Measurements from ENCODE around the gene RIPOR3. TPM values are rescaled to one million over a fixed set of nuclear protein-coding genes. Genes with fewer than 3 reads are reported as not detected.

RIPOR3 gene
- polyA plus RNA-seq, 1 donor from 2014 or later = not detected

DNA sequence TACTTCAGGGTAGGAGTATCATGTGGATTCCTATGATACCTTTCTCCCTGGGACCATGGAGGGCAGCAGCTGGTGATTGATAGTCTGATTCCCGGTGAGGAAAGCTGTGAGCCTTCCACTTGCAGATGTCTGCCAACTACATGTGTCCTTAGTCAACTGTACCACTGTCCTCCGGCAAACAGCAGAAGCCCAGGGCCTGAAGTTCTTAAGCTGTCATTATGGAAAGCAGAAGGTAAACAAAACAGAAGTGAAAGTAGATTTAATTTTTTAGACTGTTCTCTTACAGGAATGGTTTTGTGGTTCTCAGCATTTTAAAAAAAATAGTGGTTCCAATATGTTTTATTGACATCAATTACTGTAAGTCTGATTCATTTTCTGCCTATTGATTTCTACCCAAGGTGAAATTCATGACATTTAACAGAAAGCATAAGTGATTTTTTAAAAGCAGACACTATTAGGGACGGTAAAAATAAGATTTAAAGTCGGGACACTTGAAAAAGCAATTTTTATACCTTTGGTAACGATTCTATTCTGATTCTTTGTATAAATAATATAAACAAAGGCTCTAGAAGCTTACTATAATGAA is 144.5 kb downstream of the RIPOR3 start:
- TF ChIP-seq SMC3 (conservative IDR thresholded peaks at IDR 0.05; ENCODE audit: poor library complexity) (no peak), POLR2AphosphoS5 (IDR thresholded peaks at IDR 0.05) (no peak), CTCF (IDR thresholded peaks at IDR 0.05; ENCODE audit: poor library complexity, severe bottlenecking) (no peak), RAD21 (conservative IDR thresholded peaks at IDR 0.05) (no peak), REST (IDR thresholded peaks at IDR 0.05; ENCODE audit: borderline replicate concordance) (no peak), MXI1 (conservative IDR thresholded peaks at IDR 0.05; ENCODE audit: poor library complexity, severe bottlenecking) (no peak), TAF1 (IDR thresholded peaks at IDR 0.05; ENCODE audit: low read depth) (no peak), EZH2 (IDR thresholded peaks at IDR 0.05; ENCODE audit: borderline replicate concordance, insufficient read depth, low read length, poor library complexity, severe bottlenecking) (no peak), EP300 (conservative IDR thresholded peaks at IDR 0.05; ENCODE audit: poor library complexity, severe bottlenecking) (no peak)
- no peaks in the 10 kb centered on the region for H3K9me3 ChIP-seq (ENCODE audit: low read length)
- no peak overlapping the region for H3K4me2 ChIP-seq (ENCODE audit: low read length)
- H3K27me3 ChIP-seq (ENCODE audit: insufficient read depth, low read depth, low read length) = no peaks in the 10 kb centered on the region
- no peak overlapping the region for H2AFZ ChIP-seq (ENCODE audit: low read depth, low read length)
- no peaks in the 10 kb centered on the region for H3F3A ChIP-seq (ENCODE audit: insufficient read depth, low read length, poor library complexity, severe bottlenecking)
- no peaks in the 10 kb centered on the region for H3K36me3 ChIP-seq (ENCODE audit: insufficient read depth, low read length)
- H3K79me2 ChIP-seq (replicated peaks; ENCODE audit: insufficient read depth, low read length) = peaks cover 19% of the 10 kb centered on the region
- H3K4me3 ChIP-seq (ENCODE audit: low read length) = no peak overlapping the region
- H4K20me1 ChIP-seq (ENCODE audit: insufficient read depth) = no peaks in the 10 kb centered on the region
- no peak overlapping the region for H3K9ac ChIP-seq (ENCODE audit: low read length)
- no peaks in the 10 kb centered on the region for H3K9me2 ChIP-seq (ENCODE audit: insufficient read depth, low read length)
- H3K27ac ChIP-seq (ENCODE audit: low read length) = no peak overlapping the region

DNA sequence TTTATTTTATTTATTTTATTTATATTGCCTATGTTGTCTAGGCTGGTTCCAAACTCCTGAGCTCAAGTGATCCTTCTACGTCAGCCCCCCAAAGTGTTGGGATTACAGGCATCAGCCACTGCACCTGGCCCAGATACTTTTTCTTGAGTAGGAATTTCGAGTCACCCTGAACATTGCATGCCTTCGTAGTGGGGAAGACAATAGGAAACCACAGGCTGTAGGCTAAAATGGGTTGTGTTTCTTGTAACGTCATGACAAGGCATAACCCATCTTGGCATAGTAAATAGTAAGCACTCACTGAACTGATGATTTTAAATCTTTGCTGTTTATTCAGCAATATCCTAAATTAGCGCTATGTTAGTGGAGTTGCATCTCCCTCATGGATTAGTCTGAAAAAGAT is 146.2 kb downstream of the RIPOR3 start:
- Histone ChIP-seq H2AFZ (ENCODE audit: low read depth, low read length) (no peak overlapping the region), H3K27ac (ENCODE audit: low read length) (no peak overlapping the region), H3K27me3 (ENCODE audit: insufficient read depth, low read depth, low read length) (no peaks in the 10 kb centered on the region), H3F3A (ENCODE audit: insufficient read depth, low read length, poor library complexity, severe bottlenecking) (no peaks in the 10 kb centered on the region), H3K9ac (ENCODE audit: low read length) (no peak overlapping the region), H3K9me2 (ENCODE audit: insufficient read depth, low read length) (no peaks in the 10 kb centered on the region), H4K20me1 (ENCODE audit: insufficient read depth) (no peaks in the 10 kb centered on the region), H3K79me2 (replicated peaks; ENCODE audit: insufficient read depth, low read length) (peaks cover 24% of the 10 kb centered on the region), H3K4me2 (ENCODE audit: low read length) (no peak overlapping the region), H3K9me3 (ENCODE audit: low read length) (no peaks in the 10 kb centered on the region), H3K4me3 (ENCODE audit: low read length) (no peak overlapping the region), H3K36me3 (ENCODE audit: insufficient read depth, low read length) (no peaks in the 10 kb centered on the region)
- no peak for TF ChIP-seq RAD21 (conservative IDR thresholded peaks at IDR 0.05)

GRCh38 chr20:50543326-50543725 is 148.0 kb downstream of the RIPOR3 start:
- peaks cover 37% of the 10 kb centered on the region for H3K79me2 ChIP-seq (replicated peaks; ENCODE audit: insufficient read depth, low read length)
- H3K9me3 ChIP-seq (ENCODE audit: low read length) = no peaks in the 10 kb centered on the region
- H3K27ac ChIP-seq (ENCODE audit: low read length) = no peak overlapping the region
- TF ChIP-seq REST (IDR thresholded peaks at IDR 0.05; ENCODE audit: borderline replicate concordance) = no peak
- no peak overlapping the region for H3K4me3 ChIP-seq (ENCODE audit: low read length)
- H2AFZ ChIP-seq (ENCODE audit: low read depth, low read length) = no peak overlapping the region
- H3K9me2 ChIP-seq (ENCODE audit: insufficient read depth, low read length) = no peaks in the 10 kb centered on the region
- H4K20me1 ChIP-seq (ENCODE audit: insufficient read depth) = no peaks in the 10 kb centered on the region
- H3K4me2 ChIP-seq (ENCODE audit: low read length) = no peak overlapping the region
- H3K27me3 ChIP-seq (ENCODE audit: insufficient read depth, low read depth, low read length) = no peaks in the 10 kb centered on the region
- no peaks in the 10 kb centered on the region for H3K36me3 ChIP-seq (ENCODE audit: insufficient read depth, low read length)
- no peak overlapping the region for H3K9ac ChIP-seq (ENCODE audit: low read length)
- H3F3A ChIP-seq (ENCODE audit: insufficient read depth, low read length, poor library complexity, severe bottlenecking) = no peaks in the 10 kb centered on the region
